Astrocyte (in vitro differentiated cells and primary cell): ENCODE data around the gene TMEM52B.

Experiments used
- EZH2 ChIP-seq: IDR thresholded peaks from 2 replicates; pipeline ENCODE4 v1.6.1; 2012; ENCODE audit warnings: mild to moderate bottlenecking, low read length, inconsistent platforms; ENCODE audit not compliant: insufficient read depth
- TF ChIP-seq, protein P1 (sequence below): IDR thresholded peaks from 2 replicates; pipeline ENCODE4 v1.5.1; 2011; ENCODE audit warnings: low read depth, mild to moderate bottlenecking, inconsistent platforms, low read length, moderate library complexity; ENCODE audit not compliant: insufficient read depth

DNA sequence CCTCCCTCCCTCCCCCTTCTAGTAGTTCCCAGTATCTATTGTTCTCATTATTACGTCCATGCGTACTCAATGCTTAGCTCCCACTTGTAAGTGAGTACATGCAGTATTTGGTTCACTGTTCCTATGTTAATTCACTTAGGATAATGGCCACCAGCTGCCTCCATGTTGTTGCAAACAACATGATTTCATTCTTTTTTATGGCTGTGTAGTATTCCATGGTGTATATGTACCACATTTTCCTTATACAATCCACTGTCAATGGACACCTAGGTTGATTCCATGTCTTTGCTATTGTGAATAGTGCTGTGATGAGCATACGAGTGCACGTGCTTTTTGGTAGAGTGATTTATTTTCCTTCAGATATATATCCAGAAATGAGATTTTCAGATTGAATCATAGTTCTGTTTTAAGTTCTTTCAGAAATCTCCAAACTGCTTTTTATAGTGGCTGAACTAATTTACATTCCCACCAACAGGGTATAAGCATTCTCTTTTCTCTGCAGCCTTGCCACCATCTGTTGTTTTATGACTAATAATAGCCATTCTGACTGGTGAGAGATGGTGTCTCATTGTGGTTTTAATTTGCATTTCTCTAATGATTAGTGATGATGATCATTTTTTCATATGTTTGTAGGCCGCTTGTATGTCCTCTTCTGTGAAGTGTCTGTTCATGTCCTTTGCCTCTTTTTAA is 31.0 kb upstream of the TMEM52B start:
- TF ChIP-seq, protein P1, sequence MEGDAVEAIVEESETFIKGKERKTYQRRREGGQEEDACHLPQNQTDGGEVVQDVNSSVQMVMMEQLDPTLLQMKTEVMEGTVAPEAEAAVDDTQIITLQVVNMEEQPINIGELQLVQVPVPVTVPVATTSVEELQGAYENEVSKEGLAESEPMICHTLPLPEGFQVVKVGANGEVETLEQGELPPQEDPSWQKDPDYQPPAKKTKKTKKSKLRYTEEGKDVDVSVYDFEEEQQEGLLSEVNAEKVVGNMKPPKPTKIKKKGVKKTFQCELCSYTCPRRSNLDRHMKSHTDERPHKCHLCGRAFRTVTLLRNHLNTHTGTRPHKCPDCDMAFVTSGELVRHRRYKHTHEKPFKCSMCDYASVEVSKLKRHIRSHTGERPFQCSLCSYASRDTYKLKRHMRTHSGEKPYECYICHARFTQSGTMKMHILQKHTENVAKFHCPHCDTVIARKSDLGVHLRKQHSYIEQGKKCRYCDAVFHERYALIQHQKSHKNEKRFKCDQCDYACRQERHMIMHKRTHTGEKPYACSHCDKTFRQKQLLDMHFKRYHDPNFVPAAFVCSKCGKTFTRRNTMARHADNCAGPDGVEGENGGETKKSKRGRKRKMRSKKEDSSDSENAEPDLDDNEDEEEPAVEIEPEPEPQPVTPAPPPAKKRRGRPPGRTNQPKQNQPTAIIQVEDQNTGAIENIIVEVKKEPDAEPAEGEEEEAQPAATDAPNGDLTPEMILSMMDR: no peak
- no peak for TF ChIP-seq EZH2
